Endothelial cell (in vitro differentiated cells): Measurements from ENCODE around the gene ERBIN. TPM values are rescaled to one million over a fixed set of nuclear protein-coding genes. Genes with fewer than 3 reads are reported as not detected.

Experiments used
- DNase-seq: peaks from one replicate; pipeline ENCODE4 v3.0.0; 2021; ENCODE audit warnings: low spot score
- H3K27ac Mint-ChIP-seq: one replicate; pipeline ENCODE4 v1.8.0; 2021; ENCODE audit warnings: mixed read lengths, inconsistent platforms; ENCODE audit not compliant: unreplicated experiment
- H3K27me3 Mint-ChIP-seq: one replicate; pipeline ENCODE4 v1.8.0; 2021; ENCODE audit warnings: mild to moderate bottlenecking, moderate library complexity, mixed read lengths, inconsistent platforms; ENCODE audit not compliant: unreplicated experiment
- H3K36me3 Mint-ChIP-seq: one replicate; pipeline ENCODE4 v1.8.0; 2021; ENCODE audit warnings: mild to moderate bottlenecking, low read depth, mixed read lengths, inconsistent platforms; ENCODE audit not compliant: unreplicated experiment
- H3K4me1 Mint-ChIP-seq: one replicate; pipeline ENCODE4 v1.8.0; 2021; ENCODE audit warnings: mild to moderate bottlenecking, mixed read lengths, inconsistent platforms; ENCODE audit not compliant: unreplicated experiment
- H3K4me3 Mint-ChIP-seq: one replicate; pipeline ENCODE4 v1.8.0; 2021; ENCODE audit warnings: mild to moderate bottlenecking, mixed read lengths, inconsistent platforms; ENCODE audit not compliant: unreplicated experiment
- H3K9me3 Mint-ChIP-seq: one replicate; pipeline ENCODE4 v1.8.0; 2021; ENCODE audit warnings: mixed read lengths, inconsistent platforms; ENCODE audit not compliant: unreplicated experiment
- CTCF ChIP-seq: fragments of 200-600 bp; sonication (generic); IDR thresholded peaks from one replicate; pipeline ENCODE4 v1.5.0; 2021; ENCODE audit warnings: antibody characterized with exemption; ENCODE audit not compliant: unreplicated experiment
- total RNA-seq: library from RNA; stranded (reverse); fragmentation: NEBNext Ultra II Directional; extraction: Animal tissue kit (Norgen Biotek cat#: 25700); gene quantifications from one replicate; pipeline ENCODE4 v1.2.1, GENCODE V29; 2021; ENCODE audit not compliant: unreplicated experiment

The ERBIN gene
- total RNA-seq, 1 donor from 2014 or later, result 93.3 TPM

GRCh38 chr5:65927503-65928321, 1.3 kb downstream of the ERBIN start:
- Mint-ChIP-seq H3K4me1 (peaks cover 36% of the 10 kb centered on the region), H3K27ac (peak overlapping the region; percentile 93), H3K36me3 (peaks cover 10% of the 10 kb centered on the region), H3K27me3 (peaks cover 18% of the 10 kb centered on the region), H3K9me3 (no peaks in the 10 kb centered on the region), H3K4me3 (peak overlapping the region; percentile 99)
- TF ChIP-seq CTCF, result no peak
- peak; percentile 9 for DNase-seq

- Mint-ChIP-seq H3K36me3 (peaks cover 10% of the 10 kb centered on the region), H3K4me1 (peaks cover 38% of the 10 kb centered on the region)
- DNase-seq, result no peak
Measured at GRCh38 chr5:65928322-65928752, 2.0 kb downstream of the ERBIN start.

GRCh38 chr5:65928860-65929259, 2.5 kb downstream of the ERBIN start:
- Mint-ChIP-seq H3K27ac (no peak overlapping the region), H3K4me1 (peaks cover 35% of the 10 kb centered on the region), H3K4me3 (peak overlapping the region; percentile 99), H3K27me3 (peaks cover 18% of the 10 kb centered on the region), H3K9me3 (no peaks in the 10 kb centered on the region), H3K36me3 (peaks cover 10% of the 10 kb centered on the region)
- no peak for DNase-seq
- TF ChIP-seq CTCF, result no peak

More at GRCh38 chr5:65928322-65928752, 2.0 kb downstream of the ERBIN start:
- no peak for TF ChIP-seq CTCF
- Mint-ChIP-seq H3K9me3 (no peaks in the 10 kb centered on the region), H3K27me3 (peaks cover 18% of the 10 kb centered on the region), H3K4me3 (peak overlapping the region; percentile 99), H3K27ac (peak overlapping the region; percentile 93)

GRCh38 chr5:65932676-65933075, 6.3 kb downstream of the ERBIN start:
- TF ChIP-seq CTCF, result no peak
- no peak overlapping the region for H3K27ac Mint-ChIP-seq
- no peak for DNase-seq
- H3K27me3 Mint-ChIP-seq, result peaks cover 3% of the 10 kb centered on the region
- H3K9me3 Mint-ChIP-seq, result no peaks in the 10 kb centered on the region
- no peak overlapping the region for H3K4me3 Mint-ChIP-seq
- H3K4me1 Mint-ChIP-seq, result peaks cover 30% of the 10 kb centered on the region
- peaks cover 5% of the 10 kb centered on the region for H3K36me3 Mint-ChIP-seq

- Mint-ChIP-seq H3K4me1 (peaks cover 30% of the 10 kb centered on the region), H3K27ac (no peak overlapping the region), H3K36me3 (peaks cover 10% of the 10 kb centered on the region), H3K27me3 (peaks cover 3% of the 10 kb centered on the region), H3K9me3 (no peaks in the 10 kb centered on the region), H3K4me3 (no peak overlapping the region)
- no peak for DNase-seq
- no peak for TF ChIP-seq CTCF
Measured at GRCh38 chr5:65933295-65933694, 6.9 kb downstream of the ERBIN start.
